HG03575 (cell line): ENCODE measurements around the gene UNC45B.
"Not testable (repeated sequence)": the region's sequence is repeated elsewhere in the genome, so short reads cannot be mapped to it uniquely, and the experiment has no call there.

Experiments
- ATAC-seq: cut with Tn5 transposase; IDR thresholded peaks from one replicate; pipeline ENCODE4 v1.9.1; 2021; ENCODE audit not compliant: unreplicated experiment, insufficient number of reproducible peaks, low FRiP score; ENCODE audit errors: extremely low read depth

The UNC45B gene

DNA sequence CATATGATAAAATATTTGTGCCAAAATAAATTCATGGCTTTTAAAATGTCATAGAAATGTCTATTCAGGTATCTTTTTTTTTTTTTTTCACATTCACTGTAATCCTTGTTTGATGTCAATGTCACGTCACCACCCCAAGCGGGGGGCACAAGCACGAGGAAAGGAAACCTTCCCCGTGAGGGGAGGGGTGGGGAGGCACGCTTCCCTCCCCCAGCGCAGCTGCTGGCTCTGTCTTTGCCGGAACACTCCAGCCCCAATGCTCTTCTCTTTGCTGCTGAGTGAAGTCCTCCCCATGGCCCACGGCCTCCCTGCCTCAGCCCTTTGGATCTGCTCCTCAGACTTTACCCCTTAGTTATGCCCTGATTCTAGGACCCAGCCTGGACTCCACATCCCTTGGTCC, 45.1 kb downstream of the UNC45B start:
- ATAC-seq, result no peak

DNA sequence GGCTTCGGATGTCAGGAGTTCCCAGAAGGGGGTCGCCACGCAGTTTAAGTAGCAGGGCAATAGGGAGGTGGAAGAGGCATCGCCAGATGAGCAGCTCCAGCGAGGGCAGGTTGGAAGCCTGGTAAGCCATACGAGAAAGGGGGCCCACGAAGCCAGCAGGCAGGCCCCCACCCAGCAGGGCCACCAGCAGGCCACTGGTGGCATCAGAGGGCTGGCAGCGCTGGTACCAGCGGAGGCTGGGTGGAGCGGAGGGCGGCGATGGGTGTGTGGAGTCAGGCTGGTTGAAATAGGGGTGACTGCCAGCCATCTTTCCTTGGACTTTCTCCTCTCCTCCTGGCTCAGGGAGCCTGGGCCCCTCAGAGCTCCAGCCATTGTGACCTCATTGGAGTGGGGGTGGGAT, 46.4 kb downstream of the UNC45B start, which contains the start of gene SLC35G3:
SLC35G3 (minus strand) TSS at position 393 of the 400 bp plus-strand sequence; CDS start at position 307, 86 bp downstream.
- not testable (repeated sequence) for ATAC-seq

DNA sequence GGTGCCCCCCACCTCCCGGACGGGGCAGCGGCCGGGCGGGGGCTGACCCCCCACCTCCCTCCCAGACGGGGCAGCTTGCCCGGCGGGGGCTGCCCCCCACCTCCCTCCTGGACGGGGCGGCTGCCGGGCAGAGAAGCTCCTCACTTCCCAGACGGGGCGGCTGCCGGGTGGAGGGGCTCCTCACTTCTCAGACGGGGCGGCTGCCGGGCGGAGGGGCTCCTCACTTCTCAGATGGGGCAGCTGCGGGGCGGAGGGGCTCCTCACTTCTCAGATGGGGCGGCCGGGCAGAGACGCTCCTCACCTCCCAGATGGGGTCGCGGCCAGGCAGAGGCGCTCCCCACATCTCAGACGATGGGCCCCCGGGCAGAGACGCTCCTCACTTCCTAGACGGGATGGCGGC, 47.4 kb downstream of the UNC45B start:
- ATAC-seq, result not testable (repeated sequence)

DNA sequence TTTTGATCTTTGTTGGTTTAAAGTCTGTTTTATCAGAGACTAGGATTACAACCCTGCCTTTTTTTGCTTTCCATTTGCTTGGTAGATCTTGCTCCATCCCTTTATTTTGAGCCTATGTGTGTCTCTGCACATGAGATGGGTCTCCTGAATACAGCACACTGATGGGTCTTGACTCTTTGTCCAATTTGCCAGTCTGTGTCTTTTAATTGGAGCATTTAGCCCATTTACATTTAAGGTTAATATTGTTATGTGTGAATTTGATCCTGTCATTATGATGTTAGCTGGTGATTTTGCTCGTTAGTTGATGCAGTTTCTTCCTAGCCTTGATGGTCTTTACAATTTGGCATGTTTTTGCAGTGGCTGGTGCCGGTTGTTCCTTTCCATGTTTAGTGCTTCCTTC, 55.0 kb downstream of the UNC45B start:
- not testable (repeated sequence) for ATAC-seq

DNA sequence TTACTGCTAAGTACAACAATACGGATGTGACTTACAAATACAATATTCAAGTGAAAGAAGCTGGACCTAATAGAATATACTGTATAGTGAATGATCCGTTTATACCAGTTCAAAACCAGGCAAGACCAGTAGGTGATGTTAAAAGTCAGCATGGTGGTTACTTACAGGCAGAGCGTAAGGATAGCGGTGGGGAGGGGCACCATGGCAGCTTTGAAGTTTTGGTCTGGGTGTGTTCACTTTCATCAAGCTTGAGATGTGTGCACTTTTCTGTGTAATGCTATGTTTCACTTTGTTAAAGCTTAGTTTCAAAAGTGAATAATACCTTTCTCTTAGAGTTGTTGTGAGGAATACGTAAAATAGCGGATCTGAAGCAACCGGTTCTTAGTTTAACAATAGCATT, 63.1 kb downstream of the UNC45B start:
- no peak for ATAC-seq

DNA sequence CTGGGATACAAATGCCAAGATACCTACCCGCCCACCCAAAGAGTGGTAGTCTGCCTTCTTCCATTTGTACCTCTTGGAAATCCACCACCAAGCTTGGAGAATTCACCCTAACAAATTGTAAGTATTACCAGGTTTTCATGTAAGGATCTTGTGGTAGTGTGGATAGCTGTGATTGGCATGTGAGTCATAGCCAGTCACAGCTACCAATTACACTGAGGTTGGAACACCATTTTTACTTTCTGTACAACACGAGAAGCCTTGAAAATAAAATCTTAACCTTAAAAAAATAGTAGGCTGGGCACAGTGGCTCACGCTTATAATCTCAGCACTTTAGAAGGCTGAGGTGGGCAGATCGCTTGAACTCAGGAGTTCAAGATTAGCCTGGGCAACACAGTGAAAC, 65.1 kb downstream of the UNC45B start:
- no peak for ATAC-seq

DNA sequence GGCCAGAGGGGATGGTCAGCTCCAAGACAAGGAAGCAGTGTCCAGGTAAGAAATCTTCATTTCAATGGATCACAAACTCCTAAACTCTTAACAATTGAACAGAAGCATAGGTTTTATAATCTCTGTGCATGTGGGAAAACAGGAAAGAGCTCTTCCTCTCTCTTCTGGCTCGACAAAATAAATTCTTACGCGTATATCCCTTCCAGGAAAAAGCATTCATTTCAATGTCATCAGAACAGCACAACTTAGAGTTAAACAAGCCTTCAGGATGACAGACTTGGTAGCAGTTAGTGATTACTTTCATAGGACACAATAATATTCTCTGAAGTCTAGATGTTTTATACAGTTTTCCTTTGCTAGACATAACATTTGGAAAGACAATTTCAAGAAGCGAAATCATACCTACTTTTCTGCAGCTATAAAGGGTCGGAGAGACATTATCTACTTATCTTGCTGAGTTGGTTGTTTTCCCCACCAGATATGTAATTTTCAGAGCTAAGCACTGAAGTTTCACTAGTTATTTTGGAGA, 65.9 kb downstream of the UNC45B start:
- no peak for ATAC-seq

DNA sequence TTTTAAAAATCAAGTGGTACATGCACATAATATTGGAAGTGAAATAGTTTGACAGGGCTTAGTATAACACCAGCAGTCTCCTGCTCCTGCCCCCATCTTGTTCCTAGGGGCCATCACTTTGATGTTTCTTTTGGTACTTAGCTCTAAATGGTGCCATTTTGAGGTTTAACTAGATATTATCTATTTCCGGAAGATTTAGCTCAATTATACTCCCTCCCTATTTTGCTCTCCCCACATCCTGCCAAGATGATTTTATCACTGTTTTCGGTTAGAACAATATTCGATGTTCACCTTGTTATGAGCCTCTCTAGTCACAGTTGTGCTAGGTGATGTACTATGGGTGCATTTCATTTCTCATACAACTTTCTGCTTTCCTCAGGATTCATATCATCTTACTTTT, 66.6 kb downstream of the UNC45B start:
- ATAC-seq, result no peak

DNA sequence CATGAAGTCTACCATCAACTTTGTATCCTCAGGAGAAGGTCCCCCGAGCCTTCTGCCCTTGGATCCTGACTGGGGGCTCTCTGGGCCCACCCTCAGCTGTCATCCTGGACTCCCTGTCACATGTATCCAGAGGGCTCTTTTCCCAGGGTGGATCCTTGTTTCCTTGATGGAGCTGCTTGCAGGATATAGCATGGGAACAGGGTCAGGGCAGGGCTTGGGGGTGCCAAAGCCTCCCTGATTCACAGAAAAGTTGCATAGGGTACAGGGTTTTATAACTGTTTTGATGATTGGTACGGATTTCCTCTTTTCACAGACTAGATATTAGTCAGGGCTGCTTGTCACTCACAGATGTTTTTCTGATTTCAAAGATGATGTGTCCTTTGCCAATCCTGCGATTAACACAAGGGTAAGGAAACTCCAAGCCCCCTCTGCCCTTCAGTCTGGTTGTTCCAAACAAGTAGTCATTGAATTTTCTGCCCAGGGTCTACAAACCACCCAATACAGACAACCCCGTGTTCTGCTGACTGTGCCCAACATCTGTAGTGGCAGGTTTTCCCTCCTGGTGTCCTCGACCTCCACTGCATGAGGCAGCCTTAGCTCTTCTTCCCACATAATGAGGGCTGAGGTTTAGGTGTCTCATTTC, 67.1 kb downstream of the UNC45B start:
- no peak for ATAC-seq

DNA sequence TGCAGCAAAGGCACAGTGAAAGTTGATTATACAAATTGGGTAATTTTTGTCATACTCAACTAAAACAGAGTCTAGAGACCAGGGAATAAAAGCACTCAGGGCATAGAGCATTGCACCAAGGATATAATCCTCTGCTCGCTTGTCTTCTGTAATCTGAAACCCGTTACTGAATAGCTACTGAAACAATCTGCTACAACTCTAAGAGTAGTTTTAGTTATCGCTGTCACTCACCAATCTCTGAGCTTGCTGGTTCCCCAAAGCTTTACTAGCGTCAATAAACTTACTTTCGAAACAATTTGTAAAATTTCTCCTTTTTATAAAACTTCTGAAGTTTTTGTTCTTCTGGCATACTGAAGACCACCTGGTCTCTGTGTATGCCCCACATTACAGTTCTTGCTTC, 69.5 kb downstream of the UNC45B start:
- ATAC-seq, result no peak

DNA sequence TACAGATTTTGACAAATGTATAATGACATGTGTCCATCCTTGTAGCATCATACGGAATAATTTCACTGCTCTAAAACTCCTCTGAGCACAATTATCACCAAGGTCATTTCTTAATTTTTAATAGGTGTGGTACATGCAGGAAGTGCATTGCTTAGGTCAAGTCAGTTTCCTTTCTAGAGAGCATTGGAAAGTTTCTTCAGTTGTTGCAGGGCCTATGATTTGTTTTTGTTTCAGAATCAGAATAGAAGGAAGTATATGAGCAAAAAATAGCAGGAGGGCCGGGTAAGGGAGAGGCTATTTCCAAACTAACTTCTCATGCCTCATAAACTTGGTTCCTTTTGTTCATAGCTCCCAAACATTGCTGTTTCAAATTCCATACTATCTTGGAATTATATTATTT, 71.3 kb downstream of the UNC45B start:
- ATAC-seq, result no peak

DNA sequence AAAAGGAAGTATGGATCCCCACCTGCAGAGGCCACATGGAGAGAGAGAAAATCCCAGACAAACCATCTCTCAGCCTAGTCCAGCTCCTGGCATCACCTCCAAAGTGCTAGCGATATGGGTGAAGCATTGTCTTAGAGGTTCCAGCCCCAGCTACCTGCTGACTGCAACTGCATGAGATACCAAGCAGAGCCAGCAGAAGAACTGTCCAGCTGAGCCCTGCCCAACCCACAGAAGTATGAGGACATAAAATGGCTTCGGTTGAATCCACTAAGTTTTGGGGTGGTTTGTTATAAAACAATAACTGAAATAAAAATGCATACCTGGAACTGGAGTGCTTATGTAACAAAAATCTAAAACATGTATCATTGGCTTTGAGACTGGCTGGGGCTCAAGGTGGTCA, 74.8 kb downstream of the UNC45B start:
- no peak for ATAC-seq

DNA sequence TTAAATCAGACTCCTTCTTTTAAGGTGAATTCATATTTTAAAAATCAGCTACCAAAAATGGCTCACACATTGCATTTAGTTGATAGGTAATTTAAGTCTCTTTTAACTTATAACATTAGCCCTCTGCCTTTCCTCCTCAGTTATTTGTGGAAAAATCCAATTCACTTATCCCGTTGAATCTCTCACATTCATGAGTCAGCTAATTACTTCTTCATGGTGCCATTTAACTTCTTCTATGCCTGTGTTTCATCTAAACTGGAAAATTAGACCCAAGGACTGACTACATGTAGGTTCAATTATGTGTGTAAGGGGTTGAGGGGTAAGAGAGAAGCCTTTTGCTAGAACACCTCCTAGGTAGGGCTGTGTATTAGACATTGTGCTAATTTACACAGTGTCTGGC, 76.8 kb downstream of the UNC45B start:
- no peak for ATAC-seq

DNA sequence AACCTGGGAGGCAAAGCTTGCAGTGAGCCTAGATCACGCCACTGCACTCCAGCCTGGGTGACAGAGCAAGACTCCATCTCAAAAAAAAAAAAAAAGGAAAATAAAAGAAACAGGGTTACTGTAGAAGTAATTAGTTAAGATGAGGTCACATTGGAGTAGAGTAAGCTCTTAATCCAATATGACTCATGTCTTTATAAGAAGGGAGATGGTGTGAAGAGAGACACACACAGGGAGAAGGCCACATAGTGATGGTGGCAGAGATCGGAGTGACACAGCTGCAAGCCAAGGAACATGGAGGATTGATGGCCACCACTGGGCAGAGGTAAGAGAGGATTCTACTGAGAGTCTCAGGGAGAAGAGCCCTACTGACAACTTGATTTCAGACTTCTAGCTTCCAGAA, 79.9 kb downstream of the UNC45B start:
- ATAC-seq, result no peak

DNA sequence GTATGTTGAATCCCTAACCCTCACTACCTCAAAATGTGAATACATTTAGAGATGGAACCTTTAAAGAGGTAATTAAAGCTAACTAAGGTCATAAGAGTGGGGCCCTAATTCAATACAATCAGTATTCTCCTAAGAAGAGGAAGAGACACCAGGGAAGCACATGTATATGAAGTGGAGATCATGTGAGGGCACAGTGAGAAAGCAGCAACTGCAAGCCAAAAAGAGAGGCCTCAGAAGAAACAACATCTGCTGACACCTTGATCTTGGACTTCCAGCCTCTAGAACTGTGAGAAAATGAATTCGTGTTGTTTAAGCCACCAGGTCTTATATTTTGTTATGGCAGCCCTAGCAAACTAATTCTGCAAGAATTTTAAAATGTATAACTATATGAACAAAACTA, 82.0 kb downstream of the UNC45B start:
- ATAC-seq, result no peak

DNA sequence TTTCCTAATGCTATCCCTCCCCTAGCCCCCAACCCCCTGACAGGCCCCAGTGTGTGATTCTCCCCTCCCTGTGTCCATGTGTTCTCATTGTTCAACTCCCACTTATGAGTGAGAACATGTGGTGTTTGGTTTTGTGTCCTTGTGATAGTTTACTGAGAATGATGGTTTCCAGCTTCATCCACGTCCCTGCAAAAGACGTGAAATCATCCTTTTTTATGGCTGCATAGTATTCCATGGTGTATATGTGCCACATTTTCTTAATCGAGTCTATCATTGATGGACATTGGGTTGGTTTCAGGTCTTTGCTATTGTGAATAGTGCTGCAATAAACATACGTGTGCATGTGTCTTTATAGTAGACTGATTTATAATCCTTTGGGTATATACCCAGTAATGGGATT, 86.7 kb downstream of the UNC45B start:
- not testable (repeated sequence) for ATAC-seq

DNA sequence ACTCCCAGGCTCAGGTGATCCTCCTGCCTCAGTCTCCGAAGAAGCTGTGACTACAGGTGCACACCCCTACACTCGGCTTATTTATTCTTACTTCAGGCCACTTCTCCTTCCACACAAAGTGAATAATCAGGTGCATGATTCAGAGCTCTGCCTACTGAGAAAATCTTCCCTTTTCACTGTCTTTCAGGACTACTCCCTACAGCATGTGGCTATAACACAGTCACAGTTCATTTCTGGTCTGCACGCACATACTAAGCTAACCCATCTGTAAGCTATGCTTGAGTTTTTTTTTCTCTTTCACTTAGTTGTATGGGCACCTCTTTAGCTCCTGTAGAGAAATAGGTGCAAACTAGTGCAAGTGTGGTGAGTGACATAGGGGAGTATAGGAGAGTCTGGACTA, 87.7 kb downstream of the UNC45B start:
- no peak for ATAC-seq

DNA sequence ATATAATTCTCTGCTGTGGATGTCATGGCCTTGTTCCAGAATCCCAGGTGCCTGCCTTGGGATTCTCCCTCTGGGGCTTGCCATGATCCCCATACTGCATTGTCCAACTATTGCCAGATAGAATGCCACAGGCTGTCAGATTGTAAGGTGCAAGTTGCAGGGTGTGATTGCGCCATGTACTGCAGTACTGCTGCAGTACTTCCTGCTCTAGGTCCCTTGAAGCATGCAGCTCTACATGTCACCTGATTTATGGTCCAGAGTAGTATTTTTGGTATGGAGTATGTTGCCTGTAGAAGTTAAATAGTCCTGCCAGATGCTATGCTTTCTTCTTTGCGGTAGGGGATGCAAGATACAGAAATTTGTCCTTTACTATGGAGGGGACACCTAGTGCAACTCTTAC, 88.3 kb downstream of the UNC45B start:
- no peak for ATAC-seq

DNA sequence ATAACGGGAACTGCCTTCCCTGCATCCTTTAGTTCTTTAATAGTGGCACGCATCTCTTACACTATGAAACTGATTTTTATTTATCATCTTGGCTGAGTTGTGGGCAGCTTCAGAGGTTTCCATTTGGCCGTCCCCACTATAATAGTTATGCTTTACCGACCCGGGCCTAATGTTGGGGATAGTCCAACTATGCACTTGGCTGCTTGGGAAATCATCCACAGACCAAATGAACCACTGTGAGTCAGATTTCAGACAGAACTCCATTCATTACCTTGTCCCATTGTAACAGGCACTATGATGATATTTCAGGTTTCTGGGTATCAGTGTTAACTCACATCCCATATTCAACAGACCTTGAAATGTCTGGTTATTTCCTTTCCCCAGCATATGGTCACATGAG, 89.2 kb downstream of the UNC45B start:
- ATAC-seq, result no peak

DNA sequence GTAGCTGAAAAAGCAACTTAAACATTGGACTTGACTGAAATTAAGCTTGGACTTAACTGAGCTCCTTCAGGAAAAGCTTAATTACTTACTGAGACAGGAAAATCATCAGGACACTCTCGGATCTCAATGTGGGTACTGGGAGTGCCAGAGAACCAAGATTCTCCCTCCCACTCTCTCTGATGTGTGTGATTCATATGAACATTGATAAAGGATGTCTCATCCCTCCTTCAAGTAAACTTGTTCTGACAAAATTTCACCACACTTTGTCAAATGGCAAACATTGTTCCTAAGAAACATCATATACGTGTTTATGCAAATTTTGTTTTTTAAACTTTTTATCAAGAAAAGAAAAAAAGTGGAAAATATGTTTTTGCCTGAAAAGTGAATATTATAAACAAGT, 91.2 kb downstream of the UNC45B start:
- no peak for ATAC-seq
